Stimulated activated memory B cell treated with anti-CD40 and anti-IgM and Interleukin-4, amounts not matched to agents 10 μg/mL and 1 μg/mL and 100 μg/mL, for 72 hours (primary cell): ENCODE results near the gene CHST5.
"Not testable (repeated sequence)": the region's sequence is repeated elsewhere in the genome, so short reads cannot be mapped to it uniquely, and the experiment has no call there.

ENCODE experiments used
- ATAC-seq: fragments of 150-1000 bp; cut with Tn5 transposase; 2 replicates; pipeline ENCODE4 v1.10.0; 2021
- H3K27ac Mint-ChIP-seq: one replicate; pipeline ENCODE4 v1.8.0; 2022; ENCODE audit warnings: mild to moderate bottlenecking, mixed read lengths
- H3K27me3 Mint-ChIP-seq: one replicate; pipeline ENCODE4 v1.8.0; 2022; ENCODE audit warnings: mixed read lengths
- H3K36me3 Mint-ChIP-seq: one replicate; pipeline ENCODE4 v1.8.0; 2022; ENCODE audit warnings: mixed read lengths
- H3K4me1 Mint-ChIP-seq: one replicate; pipeline ENCODE4 v1.8.0; 2022; ENCODE audit warnings: mixed read lengths
- H3K4me3 Mint-ChIP-seq: one replicate; pipeline ENCODE4 v1.8.0; 2022; ENCODE audit warnings: mild to moderate bottlenecking, moderate library complexity, mixed read lengths
- H3K9me3 Mint-ChIP-seq: one replicate; pipeline ENCODE4 v1.8.0; 2022; ENCODE audit warnings: mixed read lengths

Gene CHST5

GRCh38 chr16:75559564-75560372, 23.9 kb upstream of the CHST5 start:
- H3K36me3 Mint-ChIP-seq: no peaks in the 10 kb centered on the region

GRCh38 chr16:75558846-75559401, 23.0 kb upstream of the CHST5 start:
- no peak for ATAC-seq
- Mint-ChIP-seq H3K9me3 (no peaks in the 10 kb centered on the region), H3K4me3 (no peak overlapping the region), H3K27me3 (no peaks in the 10 kb centered on the region), H3K4me1 (peaks cover 12% of the 10 kb centered on the region), H3K36me3 (no peaks in the 10 kb centered on the region), H3K27ac (no peak overlapping the region)

More at GRCh38 chr16:75559564-75560372, 23.9 kb upstream of the CHST5 start:
- no peaks in the 10 kb centered on the region for H3K27me3 Mint-ChIP-seq
- H3K4me1 Mint-ChIP-seq: peaks cover 12% of the 10 kb centered on the region
- H3K9me3 Mint-ChIP-seq: no peaks in the 10 kb centered on the region
- no peak for ATAC-seq
- H3K4me3 Mint-ChIP-seq: no peak overlapping the region
- no peak overlapping the region for H3K27ac Mint-ChIP-seq

DNA sequence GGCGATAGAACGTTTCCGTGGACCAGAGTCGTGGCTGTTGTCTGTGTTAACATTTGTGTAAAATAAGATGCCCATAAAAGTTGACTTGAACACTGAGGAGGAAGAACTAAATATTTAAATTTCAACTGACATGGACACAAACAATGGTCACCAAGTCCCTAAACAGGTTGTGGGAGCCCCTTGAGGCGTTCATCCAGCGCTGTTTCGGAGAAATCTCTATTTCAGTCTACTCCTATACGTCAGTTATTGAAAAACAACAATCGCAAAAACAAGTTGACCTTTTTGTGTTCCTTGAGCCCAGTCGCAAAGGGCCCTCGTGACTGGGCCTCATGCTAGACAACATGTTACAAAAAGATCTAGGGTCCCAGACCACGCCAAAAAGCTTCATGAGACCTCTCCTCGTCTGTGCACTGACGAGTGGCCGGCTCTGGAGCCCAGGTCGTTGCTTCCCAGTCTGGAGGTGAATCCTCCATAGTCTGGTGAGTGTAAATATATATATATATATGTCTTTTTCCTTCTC, 20.6 kb upstream of the CHST5 start:
- Mint-ChIP-seq H3K4me3 (peak overlapping the region; percentile 95), H3K27ac (peak overlapping the region; percentile 85), H3K27me3 (no peaks in the 10 kb centered on the region), H3K4me1 (peaks cover 12% of the 10 kb centered on the region), H3K9me3 (no peaks in the 10 kb centered on the region), H3K36me3 (no peaks in the 10 kb centered on the region)
- no peak for ATAC-seq

DNA sequence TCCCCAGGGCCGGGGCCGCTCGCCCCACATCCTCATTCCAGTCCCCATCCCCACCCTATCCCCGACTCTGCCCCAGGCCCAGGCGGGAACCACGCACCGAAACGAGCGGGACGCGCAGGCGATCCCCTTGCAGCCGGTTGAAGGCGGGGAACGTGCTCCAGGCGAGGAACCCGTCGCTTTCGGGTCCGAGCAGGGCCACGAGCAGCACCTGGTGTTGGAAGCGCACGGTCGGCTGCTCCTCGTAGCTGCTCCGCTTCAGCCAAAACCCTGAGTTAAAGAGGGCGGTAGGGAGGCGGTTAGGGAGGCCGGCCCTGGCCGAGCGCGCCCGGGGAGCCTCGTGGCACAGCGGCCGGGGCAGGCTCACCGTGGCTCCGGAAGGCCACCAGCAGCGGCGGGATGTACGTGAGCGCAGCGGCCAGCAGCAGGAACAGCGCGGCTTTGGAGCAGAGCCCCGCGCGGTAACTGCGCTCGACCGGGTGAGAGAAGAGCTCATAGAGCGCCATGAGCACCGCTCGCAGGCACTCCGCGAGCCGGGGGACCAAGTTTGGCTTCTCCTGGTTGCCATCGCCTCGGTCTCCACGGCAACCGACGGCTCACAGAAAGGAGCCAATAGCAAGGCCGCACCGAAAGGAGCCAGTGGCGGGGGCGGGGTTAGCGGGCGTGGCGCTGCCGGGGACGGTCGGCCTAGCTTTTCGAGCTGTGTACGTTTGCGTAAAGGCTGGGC, 20.0 kb upstream of the CHST5 start, which contains the start of gene TMEM231:
Gene TMEM231 (minus strand): TSS at position 546 of the 724 bp plus-strand sequence. CDS start 43 bp downstream, at position 503.
- peaks cover 12% of the 10 kb centered on the region for H3K4me1 Mint-ChIP-seq
- H3K9me3 Mint-ChIP-seq: no peaks in the 10 kb centered on the region
- H3K27me3 Mint-ChIP-seq: no peaks in the 10 kb centered on the region
- peak; percentile 97 for ATAC-seq
- peak within 1 kb of the TSS; percentile 85 for H3K27ac Mint-ChIP-seq
- no peaks in the 10 kb centered on the region for H3K36me3 Mint-ChIP-seq
- peak within 1 kb of the TSS; percentile 95 for H3K4me3 Mint-ChIP-seq

DNA sequence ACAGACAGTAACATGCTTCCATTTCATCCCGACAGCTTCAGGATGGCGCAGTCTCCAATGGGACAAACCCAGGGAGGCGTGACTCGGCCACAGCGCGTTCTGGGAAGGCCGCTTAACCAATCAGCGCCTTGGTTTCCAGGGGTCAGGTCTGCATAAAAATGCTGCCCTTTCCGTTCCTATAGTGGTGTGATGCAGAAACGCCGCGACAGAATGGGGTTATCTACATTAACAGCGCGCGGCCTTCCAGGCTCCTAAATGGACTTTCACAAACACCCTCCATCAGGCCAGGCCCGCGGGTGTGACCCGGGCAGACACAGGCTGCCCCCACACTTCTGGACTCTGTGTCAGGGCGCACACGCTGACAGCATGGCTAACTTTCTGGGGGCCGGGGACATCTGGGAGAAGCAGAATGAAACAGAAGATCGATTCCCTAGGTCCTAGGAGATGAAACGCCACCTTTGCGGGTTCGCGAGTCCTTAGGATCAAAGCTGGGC, 19.4 kb upstream of the CHST5 start:
- peak; percentile 46 for ATAC-seq
- Mint-ChIP-seq H3K4me3 (peak overlapping the region; percentile 95), H3K4me1 (peaks cover 15% of the 10 kb centered on the region), H3K27ac (peak overlapping the region; percentile 85), H3K27me3 (no peaks in the 10 kb centered on the region), H3K9me3 (no peaks in the 10 kb centered on the region), H3K36me3 (no peaks in the 10 kb centered on the region)

GRCh38 chr16:75552951-75553350, 17.0 kb upstream of the CHST5 start:
- H3K27me3 Mint-ChIP-seq: no peaks in the 10 kb centered on the region
- H3K4me1 Mint-ChIP-seq: peaks cover 23% of the 10 kb centered on the region
- ATAC-seq: no peak
- H3K4me3 Mint-ChIP-seq: no peak overlapping the region
- H3K36me3 Mint-ChIP-seq: no peaks in the 10 kb centered on the region
- H3K9me3 Mint-ChIP-seq: no peaks in the 10 kb centered on the region
- no peak overlapping the region for H3K27ac Mint-ChIP-seq

DNA sequence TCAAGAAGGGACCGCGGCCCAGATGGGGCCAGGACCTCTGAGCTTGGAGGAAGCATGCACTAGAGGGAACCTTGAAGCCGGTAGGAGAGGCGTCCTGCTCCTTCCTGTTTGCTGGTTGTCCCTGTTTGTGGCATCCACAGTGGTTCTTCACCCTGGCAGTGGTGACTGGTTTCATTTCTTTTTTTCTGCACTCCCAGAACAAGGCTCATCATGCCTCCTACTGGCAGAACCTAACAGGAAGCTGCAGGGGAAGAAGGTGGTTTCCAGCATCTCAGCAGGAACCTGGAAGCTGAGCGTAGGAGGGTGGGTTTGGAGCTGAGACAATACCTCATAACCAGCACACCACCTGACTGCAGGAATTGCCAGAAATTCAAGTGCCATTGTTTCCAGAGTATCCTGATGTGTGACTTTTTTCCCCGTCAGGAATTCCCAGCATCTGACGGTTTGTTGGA, 14.3 kb upstream of the CHST5 start:
- Mint-ChIP-seq H3K36me3 (no peaks in the 10 kb centered on the region), H3K9me3 (no peaks in the 10 kb centered on the region), H3K4me1 (peaks cover 13% of the 10 kb centered on the region), H3K4me3 (no peak overlapping the region), H3K27me3 (no peaks in the 10 kb centered on the region), H3K27ac (no peak overlapping the region)
- peak; percentile 60 for ATAC-seq

- H3K9me3 Mint-ChIP-seq, H3K36me3 Mint-ChIP-seq, ATAC-seq, H3K27me3 Mint-ChIP-seq, H3K4me3 Mint-ChIP-seq, H3K27ac Mint-ChIP-seq: not testable (repeated sequence)
- H3K4me1 Mint-ChIP-seq: peaks cover 11% of the 10 kb centered on the region
Measured at GRCh38 chr16:75548456-75548855, 12.5 kb upstream of the CHST5 start.

GRCh38 chr16:75546293-75546692, 10.4 kb upstream of the CHST5 start:
- Mint-ChIP-seq H3K36me3 (peaks cover 21% of the 10 kb centered on the region), H3K9me3 (no peaks in the 10 kb centered on the region), H3K4me3 (no peak overlapping the region), H3K27ac (no peak overlapping the region), H3K4me1 (peaks cover 11% of the 10 kb centered on the region), H3K27me3 (no peaks in the 10 kb centered on the region)
- ATAC-seq: no peak

GRCh38 chr16:75545879-75546278, 10.0 kb upstream of the CHST5 start:
- not testable (repeated sequence) for H3K27me3 Mint-ChIP-seq, H3K9me3 Mint-ChIP-seq, H3K4me3 Mint-ChIP-seq, H3K27ac Mint-ChIP-seq, ATAC-seq
- peaks cover 11% of the 10 kb centered on the region for H3K4me1 Mint-ChIP-seq
- peaks cover 21% of the 10 kb centered on the region for H3K36me3 Mint-ChIP-seq

GRCh38 chr16:75542462-75542861, 6.6 kb upstream of the CHST5 start:
- H3K4me1 Mint-ChIP-seq, H3K9me3 Mint-ChIP-seq, H3K27ac Mint-ChIP-seq, H3K27me3 Mint-ChIP-seq, ATAC-seq, H3K4me3 Mint-ChIP-seq: not testable (repeated sequence)
- H3K36me3 Mint-ChIP-seq: peaks cover 21% of the 10 kb centered on the region

DNA sequence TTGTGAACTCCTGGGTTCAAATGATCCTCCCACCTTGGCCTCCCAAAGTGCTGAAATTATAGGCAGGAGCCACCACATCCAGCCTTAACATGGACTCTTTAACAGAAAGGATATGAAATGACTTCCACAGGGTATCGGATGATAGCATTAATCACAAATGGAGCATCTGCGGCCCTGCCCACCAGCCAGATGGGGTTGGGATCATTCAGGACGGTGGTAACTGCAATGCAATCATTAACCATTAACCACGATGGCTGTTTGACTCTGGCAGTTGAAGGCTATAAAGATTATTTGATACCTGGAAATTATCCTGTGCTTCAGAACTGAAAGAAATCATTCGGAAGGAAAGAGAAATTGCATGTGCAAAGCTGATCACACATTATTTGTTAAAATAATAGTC, 5.3 kb upstream of the CHST5 start:
- Mint-ChIP-seq H3K36me3 (peaks cover 21% of the 10 kb centered on the region), H3K4me1 (no peaks in the 10 kb centered on the region), H3K27me3 (no peaks in the 10 kb centered on the region), H3K9me3 (no peaks in the 10 kb centered on the region), H3K27ac (no peak overlapping the region), H3K4me3 (no peak overlapping the region)
- no peak for ATAC-seq

- H3K9me3 Mint-ChIP-seq, H3K27ac Mint-ChIP-seq, ATAC-seq: not testable (repeated sequence)
Measured at GRCh38 chr16:75538882-75539565, 3.1 kb upstream of the CHST5 start.

DNA sequence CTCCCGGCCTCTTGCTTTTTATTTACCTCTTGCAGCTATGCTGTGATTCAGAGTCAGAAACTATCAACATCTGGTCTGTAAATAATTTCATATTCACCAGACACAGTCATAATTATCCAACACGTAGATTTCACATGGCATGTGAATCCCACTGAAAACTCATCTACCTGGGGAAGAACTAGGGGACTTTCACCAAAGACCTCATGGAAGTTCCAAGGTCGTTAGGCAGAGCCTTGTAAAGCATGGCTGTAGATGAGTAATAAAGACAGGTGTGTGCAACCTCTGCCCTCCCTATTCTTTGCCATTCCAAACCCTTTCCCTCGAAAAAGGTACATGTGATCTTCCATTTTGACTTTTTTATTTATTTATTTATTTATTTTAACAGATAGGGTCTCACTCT, 1.9 kb upstream of the CHST5 start:
- Mint-ChIP-seq H3K4me1 (no peaks in the 10 kb centered on the region), H3K27me3 (no peaks in the 10 kb centered on the region), H3K27ac (no peak overlapping the region), H3K4me3 (no peak overlapping the region), H3K9me3 (no peaks in the 10 kb centered on the region), H3K36me3 (peaks cover 10% of the 10 kb centered on the region)
- ATAC-seq: no peak

More at GRCh38 chr16:75538882-75539565, 3.1 kb upstream of the CHST5 start:
- H3K27me3 Mint-ChIP-seq, H3K4me3 Mint-ChIP-seq, H3K4me1 Mint-ChIP-seq: not testable (repeated sequence)
- peaks cover 14% of the 10 kb centered on the region for H3K36me3 Mint-ChIP-seq
